AG10803 (cell line): ENCODE results near the gene TFCP2L1.
"Not testable (repeated sequence)": the region's sequence is repeated elsewhere in the genome, so short reads cannot be mapped to it uniquely, and the experiment has no call there.

Source experiments
- DNase-seq: peaks from one replicate; pipeline ENCODE4 v3.0.0; 2010; ENCODE audit warnings: low read depth
- H3K4me3 ChIP-seq: 2 replicates; pipeline ENCODE4 v1.5.1; 2011; ENCODE audit warnings: mild to moderate bottlenecking, low read length, control low read depth
- TF ChIP-seq, protein P1 (sequence below): conservative IDR thresholded peaks from 2 replicates; pipeline ENCODE4 v1.5.1; 2011; ENCODE audit warnings: mild to moderate bottlenecking, low read length, control low read depth, inconsistent platforms

TFCP2L1 gene

DNA sequence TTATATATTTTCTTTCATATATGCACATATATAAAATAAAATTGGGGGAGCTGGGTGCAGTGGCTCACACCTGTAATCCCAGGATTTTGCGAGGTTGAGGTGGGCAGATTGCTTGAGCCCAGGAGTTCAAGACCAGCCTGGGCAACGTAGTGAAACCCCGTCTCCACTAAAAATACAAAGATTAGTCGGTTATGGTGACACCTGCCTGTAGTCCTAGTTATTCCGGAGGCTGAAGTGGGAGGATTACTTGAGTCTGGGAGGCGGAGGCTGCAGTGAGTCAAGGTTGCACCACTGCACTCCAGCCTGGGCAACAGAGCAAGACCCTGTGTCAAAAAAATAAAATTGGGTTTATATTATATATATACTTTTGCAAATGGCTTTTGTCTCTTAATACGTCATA is 39.6 kb upstream of the TFCP2L1 start:
- TF ChIP-seq, protein P1, sequence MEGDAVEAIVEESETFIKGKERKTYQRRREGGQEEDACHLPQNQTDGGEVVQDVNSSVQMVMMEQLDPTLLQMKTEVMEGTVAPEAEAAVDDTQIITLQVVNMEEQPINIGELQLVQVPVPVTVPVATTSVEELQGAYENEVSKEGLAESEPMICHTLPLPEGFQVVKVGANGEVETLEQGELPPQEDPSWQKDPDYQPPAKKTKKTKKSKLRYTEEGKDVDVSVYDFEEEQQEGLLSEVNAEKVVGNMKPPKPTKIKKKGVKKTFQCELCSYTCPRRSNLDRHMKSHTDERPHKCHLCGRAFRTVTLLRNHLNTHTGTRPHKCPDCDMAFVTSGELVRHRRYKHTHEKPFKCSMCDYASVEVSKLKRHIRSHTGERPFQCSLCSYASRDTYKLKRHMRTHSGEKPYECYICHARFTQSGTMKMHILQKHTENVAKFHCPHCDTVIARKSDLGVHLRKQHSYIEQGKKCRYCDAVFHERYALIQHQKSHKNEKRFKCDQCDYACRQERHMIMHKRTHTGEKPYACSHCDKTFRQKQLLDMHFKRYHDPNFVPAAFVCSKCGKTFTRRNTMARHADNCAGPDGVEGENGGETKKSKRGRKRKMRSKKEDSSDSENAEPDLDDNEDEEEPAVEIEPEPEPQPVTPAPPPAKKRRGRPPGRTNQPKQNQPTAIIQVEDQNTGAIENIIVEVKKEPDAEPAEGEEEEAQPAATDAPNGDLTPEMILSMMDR: no peak
- no peak overlapping the region for H3K4me3 ChIP-seq
- DNase-seq: no peak

DNA sequence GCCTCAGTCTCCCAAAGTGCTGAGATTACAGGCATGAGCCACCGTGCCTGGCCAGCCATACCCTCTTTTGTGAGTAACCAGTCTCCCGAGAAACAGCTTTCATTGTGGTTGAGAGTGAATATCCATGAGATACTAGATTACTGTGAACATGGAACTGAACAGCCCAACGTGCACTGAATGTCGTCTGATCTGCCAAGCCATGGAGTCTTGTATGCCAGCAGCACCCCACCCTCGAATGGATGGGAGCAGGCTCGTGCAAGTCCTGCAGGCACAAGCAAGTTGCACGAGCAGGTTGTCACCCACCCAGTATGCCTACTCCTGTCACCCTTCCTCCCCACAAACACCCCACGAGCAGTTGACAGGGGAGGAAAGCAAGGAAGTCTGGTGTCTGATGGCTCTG is 36.5 kb upstream of the TFCP2L1 start:
- no peak for DNase-seq
- TF ChIP-seq, protein P1: no peak
- H3K4me3 ChIP-seq: no peak overlapping the region

DNA sequence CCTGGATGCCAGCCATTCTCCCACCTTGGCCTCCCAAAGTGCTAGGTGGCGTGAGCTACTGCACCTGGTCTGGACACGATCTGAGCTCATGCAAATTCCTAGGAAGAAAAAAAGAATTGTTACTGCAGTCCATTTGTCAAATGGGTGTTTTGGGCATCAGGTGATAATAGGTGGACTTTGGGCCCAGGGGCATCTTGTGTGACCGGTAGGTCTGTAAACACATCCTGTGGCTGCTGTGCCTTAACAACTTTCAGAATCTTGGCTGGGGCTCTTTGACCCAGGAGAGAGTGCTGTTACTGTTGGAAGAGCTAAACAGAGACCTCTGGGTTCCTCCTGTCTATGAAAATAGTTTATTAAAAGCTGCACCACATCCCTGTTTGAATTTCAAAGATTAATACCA is 34.9 kb upstream of the TFCP2L1 start:
- H3K4me3 ChIP-seq: no peak overlapping the region
- TF ChIP-seq, protein P1: no peak
- no peak for DNase-seq

DNA sequence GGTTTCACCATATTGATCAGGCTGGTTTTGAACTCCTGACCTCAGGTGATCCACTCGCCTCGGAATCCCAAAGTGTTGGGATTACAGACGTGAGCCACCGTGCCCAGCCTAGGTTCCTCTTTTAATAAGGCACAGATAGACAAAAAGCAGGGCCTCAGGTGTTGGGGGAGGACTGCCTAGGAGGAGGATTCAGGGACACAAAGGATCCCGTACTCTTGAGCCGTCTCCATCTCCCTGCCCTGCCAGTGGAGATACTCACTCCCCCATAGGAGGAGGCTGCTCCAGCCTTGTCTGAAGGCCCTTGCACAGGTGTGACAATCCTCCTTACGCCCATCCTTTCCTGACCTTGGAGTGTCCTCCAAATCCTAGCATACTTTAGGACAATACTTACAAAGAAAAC is 32.0 kb upstream of the TFCP2L1 start:
- TF ChIP-seq, protein P1: no peak
- no peak for DNase-seq

DNA sequence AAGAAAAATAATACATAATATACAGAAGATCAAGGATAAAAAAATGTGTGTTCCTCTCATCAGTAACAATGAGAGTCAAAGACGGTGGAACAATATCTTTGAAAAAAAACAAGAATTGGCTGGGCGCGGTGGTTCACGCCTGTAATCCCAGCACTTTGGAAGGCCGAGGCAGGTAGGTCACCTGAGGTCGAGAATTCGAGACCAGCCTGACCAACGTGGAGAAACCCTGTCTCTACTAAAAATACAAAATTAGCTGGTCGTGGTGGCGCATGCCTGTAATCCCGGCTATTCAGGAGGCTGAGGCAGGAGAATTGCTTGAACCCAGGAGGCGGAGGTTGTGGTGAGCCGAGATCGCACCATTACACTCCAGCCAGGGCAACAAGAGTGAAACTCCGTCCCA is 28.7 kb upstream of the TFCP2L1 start:
- DNase-seq, H3K4me3 ChIP-seq: not testable (repeated sequence)

More for the DNA sequence above, 32.0 kb upstream of the TFCP2L1 start:
- no peak overlapping the region for H3K4me3 ChIP-seq

DNA sequence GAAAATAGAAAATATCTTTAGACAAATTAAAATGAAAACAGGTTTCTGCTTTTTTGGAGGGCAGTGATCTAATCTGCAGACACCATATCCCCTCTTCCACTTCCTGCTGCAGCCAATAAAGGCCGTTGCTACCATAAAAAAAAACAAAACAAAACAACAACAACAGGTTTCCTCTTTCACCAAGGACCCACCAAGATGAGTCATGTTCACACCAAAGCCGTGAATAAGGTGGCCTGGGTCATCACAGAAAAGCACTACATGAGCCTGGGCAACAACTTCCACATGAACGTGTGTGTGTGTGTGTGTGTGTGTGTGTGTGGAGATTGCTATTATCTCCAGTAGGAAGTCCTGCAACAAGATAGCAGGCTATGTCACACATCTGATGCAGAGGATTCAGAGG is 24.8 kb upstream of the TFCP2L1 start:
- TF ChIP-seq, protein P1: no peak
- no peak for DNase-seq
- H3K4me3 ChIP-seq: no peak overlapping the region

DNA sequence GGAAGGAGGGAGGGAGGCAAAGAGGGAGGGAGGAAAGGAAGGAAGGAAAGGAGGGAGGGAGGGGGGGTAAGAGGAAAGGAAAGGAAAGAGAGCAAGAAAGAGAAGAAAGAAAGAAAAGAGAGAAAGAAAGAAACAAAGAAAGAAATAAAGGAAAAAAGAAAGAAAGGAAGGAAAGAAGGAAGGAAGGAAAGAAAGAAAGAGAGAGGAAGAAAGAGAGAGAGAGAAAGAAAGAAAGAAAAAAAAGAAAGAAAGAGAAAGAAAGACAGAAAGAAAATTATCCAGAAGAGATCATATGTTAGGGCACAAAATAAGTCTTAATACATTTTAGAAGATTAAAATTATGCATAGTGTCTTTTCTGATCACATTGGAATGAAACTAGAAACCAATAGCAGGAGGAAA is 24.3 kb upstream of the TFCP2L1 start:
- no peak overlapping the region for H3K4me3 ChIP-seq
- TF ChIP-seq, protein P1: no peak
- no peak for DNase-seq

DNA sequence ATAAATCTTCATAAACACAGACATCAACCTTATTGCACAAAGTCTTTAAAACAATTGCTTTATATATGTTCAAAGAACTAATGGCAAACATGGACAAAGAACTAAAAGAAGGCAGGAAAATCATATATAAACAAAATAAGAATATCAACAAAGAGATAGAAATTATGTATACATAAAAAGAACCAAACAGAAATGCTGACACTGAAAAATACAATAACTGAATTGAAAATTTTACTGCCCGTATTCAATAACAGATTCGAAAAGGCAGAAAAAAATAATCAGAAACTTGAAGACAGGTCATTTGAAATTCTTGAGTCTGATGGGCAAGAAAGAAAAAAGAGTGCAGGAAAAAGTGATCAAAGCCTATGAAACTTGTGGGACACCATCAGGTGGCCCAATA is 22.0 kb upstream of the TFCP2L1 start:
- H3K4me3 ChIP-seq: no peak overlapping the region
- TF ChIP-seq, protein P1: no peak
- DNase-seq: no peak
